Loucy (cell line): ENCODE measurements around the gene TXLNB.

Source experiments
- H2AFZ ChIP-seq: fragments of 200-600 bp; sonication (generic); 2 replicates; pipeline ENCODE4 v1.6.0; 2016; ENCODE audit warnings: antibody characterized with exemption, mild to moderate bottlenecking, low read length, moderate library complexity
- H3F3A ChIP-seq: fragments of 200-600 bp; 2 replicates; pipeline ENCODE4 v1.6.0; 2016; ENCODE audit warnings: antibody characterized with exemption, low read depth, mild to moderate bottlenecking
- H3K27me3 ChIP-seq: fragments of 200-600 bp; sonication (generic); 2 replicates; pipeline ENCODE4 v1.6.1; 2014; ENCODE audit warnings: low read length, mild to moderate bottlenecking; ENCODE audit not compliant: insufficient read depth, poor library complexity, severe bottlenecking
- H3K36me3 ChIP-seq: fragments of 200-600 bp; sonication (generic); 2 replicates; pipeline ENCODE4 v1.6.1; 2016; ENCODE audit warnings: low read length; ENCODE audit not compliant: insufficient read depth
- H3K4me1 ChIP-seq: fragments of 200-600 bp; sonication (generic); 2 replicates; pipeline ENCODE4 v1.5.1; 2014; ENCODE audit warnings: low read length, mild to moderate bottlenecking; ENCODE audit not compliant: insufficient read depth, poor library complexity, severe bottlenecking
- H3K4me2 ChIP-seq: fragments of 200-600 bp; sonication (generic); 2 replicates; pipeline ENCODE4 v1.6.0; 2014; ENCODE audit warnings: antibody characterized with exemption, low read length, low read depth, mild to moderate bottlenecking; ENCODE audit not compliant: poor library complexity, severe bottlenecking
- H3K4me3 ChIP-seq: fragments of 200-600 bp; sonication (generic); 2 replicates; pipeline ENCODE4 v1.5.1; 2014; ENCODE audit warnings: low read length, mild to moderate bottlenecking, mixed read lengths; ENCODE audit not compliant: poor library complexity, severe bottlenecking
- H3K79me2 ChIP-seq: fragments of 200-600 bp; sonication (generic); 2 replicates; pipeline ENCODE4 v1.6.1; 2014; ENCODE audit warnings: low read length; ENCODE audit not compliant: insufficient read depth
- H3K9ac ChIP-seq: fragments of 200-600 bp; sonication (generic); 2 replicates; pipeline ENCODE4 v1.6.0; 2014; ENCODE audit warnings: mild to moderate bottlenecking, low read depth, low read length, moderate library complexity; ENCODE audit not compliant: poor library complexity, severe bottlenecking
- H3K9me2 ChIP-seq: fragments of 200-600 bp; sonication (generic); replicated peaks from 2 replicates; pipeline ENCODE4 v1.6.1; 2016; ENCODE audit warnings: low read depth, low read length, mixed read lengths
- H3K9me3 ChIP-seq: fragments of 200-600 bp; sonication (generic); 2 replicates; pipeline ENCODE4 v1.6.1; 2014; ENCODE audit warnings: mild to moderate bottlenecking, antibody characterized with exemption, low read length, low read depth; ENCODE audit not compliant: insufficient read depth
- H4K20me1 ChIP-seq: fragments of 200-600 bp; sonication (generic); 2 replicates; pipeline ENCODE4 v1.6.0; 2014; ENCODE audit warnings: antibody characterized with exemption, low read length, mild to moderate bottlenecking; ENCODE audit not compliant: insufficient read depth, poor library complexity, severe bottlenecking
- CTCF ChIP-seq: fragments of 200-600 bp; sonication (generic); conservative IDR thresholded peaks from 2 replicates; pipeline ENCODE4 v1.5.1; 2014; ENCODE audit warnings: mild to moderate bottlenecking, antibody characterized with exemption, low read length
- EZH2phosphoT487 ChIP-seq: fragments of 200-600 bp; IDR thresholded peaks from 2 replicates; pipeline ENCODE4 v1.6.1; 2018; ENCODE audit warnings: antibody characterized with exemption, mild to moderate bottlenecking, moderate library complexity, borderline replicate concordance

Gene TXLNB

DNA sequence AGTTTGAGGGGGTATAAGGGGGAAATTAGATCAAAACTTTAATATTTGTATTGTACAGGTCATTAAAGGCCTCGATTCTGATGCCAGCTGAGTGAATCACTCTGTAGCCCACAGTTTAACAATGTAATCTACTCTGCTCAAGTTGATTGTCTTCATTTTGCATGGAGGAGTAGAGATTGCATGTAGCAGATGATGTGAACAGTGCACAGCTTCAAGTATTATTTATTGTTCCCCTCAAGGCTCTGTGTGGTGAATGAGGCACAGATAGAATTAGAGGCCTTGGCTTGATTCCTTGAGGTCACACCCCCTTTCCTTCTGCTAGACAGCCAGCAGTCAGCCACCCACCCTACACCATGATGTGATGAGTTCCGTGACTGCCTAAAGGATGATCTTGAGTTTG, 38.1 kb downstream of the TXLNB start:
- no peak for TF ChIP-seq EZH2phosphoT487
- no peak for TF ChIP-seq CTCF
- Histone ChIP-seq H3K27me3 (no peaks in the 10 kb centered on the region), H3F3A (no peaks in the 10 kb centered on the region), H3K79me2 (no peaks in the 10 kb centered on the region), H3K9ac (no peak overlapping the region), H3K9me2 (no peaks in the 10 kb centered on the region), H3K36me3 (no peaks in the 10 kb centered on the region), H3K4me1 (no peaks in the 10 kb centered on the region), H3K4me3 (no peak overlapping the region), H3K4me2 (no peak overlapping the region), H2AFZ (no peak overlapping the region), H3K9me3 (no peaks in the 10 kb centered on the region), H4K20me1 (no peaks in the 10 kb centered on the region)

- Histone ChIP-seq H2AFZ (no peak overlapping the region), H3K9me2 (no peaks in the 10 kb centered on the region), H4K20me1 (no peaks in the 10 kb centered on the region), H3K79me2 (no peaks in the 10 kb centered on the region), H3K27me3 (no peaks in the 10 kb centered on the region), H3K9ac (no peak overlapping the region), H3K9me3 (no peaks in the 10 kb centered on the region), H3K4me3 (no peak overlapping the region), H3K4me2 (no peak overlapping the region), H3K4me1 (peaks cover 3% of the 10 kb centered on the region), H3K36me3 (no peaks in the 10 kb centered on the region), H3F3A (no peaks in the 10 kb centered on the region)
- TF ChIP-seq CTCF (peak; percentile 25), EZH2phosphoT487 (no peak)
Measured at GRCh38 chr6:139251691-139252390, 40.0 kb downstream of the TXLNB start.

- Histone ChIP-seq H3K9me3 (no peaks in the 10 kb centered on the region), H3F3A (no peaks in the 10 kb centered on the region), H3K4me1 (peaks cover 3% of the 10 kb centered on the region), H3K4me3 (no peak overlapping the region), H3K27me3 (no peaks in the 10 kb centered on the region), H3K4me2 (no peak overlapping the region), H3K79me2 (no peaks in the 10 kb centered on the region), H2AFZ (peak overlapping the region; percentile 24; the same call in 1 of the 2 replicates), H3K9me2 (no peaks in the 10 kb centered on the region), H4K20me1 (no peaks in the 10 kb centered on the region), H3K9ac (no peak overlapping the region), H3K36me3 (no peaks in the 10 kb centered on the region)
- no peak for TF ChIP-seq EZH2phosphoT487
- no peak for TF ChIP-seq CTCF
Measured at GRCh38 chr6:139251045-139251690, 40.6 kb downstream of the TXLNB start.
